Hippocampal formation (tissue), 2 donors: ENCODE measurements around the gene ABCC1.
A peak's percentile ranks its signal among the peaks of the same experiment; 100 is the strongest.

Source experiments
- DNase-seq, 2 donors: peaks; one replicate each; lab custom pipeline; 2025; lab: John Stamatoyannopoulos, UW

The ABCC1 gene

GRCh38 chr16:16048904-16049582 lies 99.6 kb downstream of the ABCC1 start:
- DNase-seq: no peak

- no peak for DNase-seq
These were observed 100.7 kb downstream of the ABCC1 start for GRCh38 chr16:16050106-16050505.

GRCh38 chr16:16051132-16051531 lies 101.7 kb downstream of the ABCC1 start:
- no peak for DNase-seq

GRCh38 chr16:16052916-16053315 lies 103.5 kb downstream of the ABCC1 start:
- DNase-seq: no peak

GRCh38 chr16:16057102-16057501 lies 107.7 kb downstream of the ABCC1 start:
- no peak for DNase-seq

- DNase-seq: no peak
These were observed 109.7 kb downstream of the ABCC1 start for GRCh38 chr16:16059160-16059559.

- DNase-seq: no peak
These were observed 110.6 kb downstream of the ABCC1 start for GRCh38 chr16:16059895-16060590.

- no peak for DNase-seq
These were observed 112.9 kb downstream of the ABCC1 start for GRCh38 chr16:16062023-16062937.

- no peak for DNase-seq
These were observed 114.3 kb downstream of the ABCC1 start for GRCh38 chr16:16063683-16064082.

- DNase-seq: no peak
These were observed 115.5 kb downstream of the ABCC1 start for GRCh38 chr16:16064874-16065384.

GRCh38 chr16:16067127-16067526 lies 117.7 kb downstream of the ABCC1 start:
- DNase-seq: no peak

- no peak for DNase-seq
These were observed 122.3 kb downstream of the ABCC1 start for GRCh38 chr16:16071631-16072244.

GRCh38 chr16:16073001-16073545 lies 123.7 kb downstream of the ABCC1 start:
- DNase-seq: no peak

- no peak for DNase-seq
These were observed 124.8 kb downstream of the ABCC1 start for GRCh38 chr16:16073891-16074881.

GRCh38 chr16:16075488-16076422 lies 126.3 kb downstream of the ABCC1 start:
- DNase-seq: peak in 1 of 2 donors; percentile 4

- no peak for DNase-seq
These were observed 127.0 kb downstream of the ABCC1 start for GRCh38 chr16:16076423-16076813.

- DNase-seq: no peak
These were observed 131.1 kb downstream of the ABCC1 start for GRCh38 chr16:16080465-16081065.

GRCh38 chr16:16081141-16081540 lies 131.7 kb downstream of the ABCC1 start:
- no peak for DNase-seq

- no peak for DNase-seq
These were observed 132.8 kb downstream of the ABCC1 start for GRCh38 chr16:16082255-16082654.
